ENCODE data around the gene RPS5.
"Not testable (repeated sequence)": the region's sequence is repeated elsewhere in the genome, so short reads cannot be mapped to it uniquely, and the experiment has no call there.

The RPS5 gene

DNA sequence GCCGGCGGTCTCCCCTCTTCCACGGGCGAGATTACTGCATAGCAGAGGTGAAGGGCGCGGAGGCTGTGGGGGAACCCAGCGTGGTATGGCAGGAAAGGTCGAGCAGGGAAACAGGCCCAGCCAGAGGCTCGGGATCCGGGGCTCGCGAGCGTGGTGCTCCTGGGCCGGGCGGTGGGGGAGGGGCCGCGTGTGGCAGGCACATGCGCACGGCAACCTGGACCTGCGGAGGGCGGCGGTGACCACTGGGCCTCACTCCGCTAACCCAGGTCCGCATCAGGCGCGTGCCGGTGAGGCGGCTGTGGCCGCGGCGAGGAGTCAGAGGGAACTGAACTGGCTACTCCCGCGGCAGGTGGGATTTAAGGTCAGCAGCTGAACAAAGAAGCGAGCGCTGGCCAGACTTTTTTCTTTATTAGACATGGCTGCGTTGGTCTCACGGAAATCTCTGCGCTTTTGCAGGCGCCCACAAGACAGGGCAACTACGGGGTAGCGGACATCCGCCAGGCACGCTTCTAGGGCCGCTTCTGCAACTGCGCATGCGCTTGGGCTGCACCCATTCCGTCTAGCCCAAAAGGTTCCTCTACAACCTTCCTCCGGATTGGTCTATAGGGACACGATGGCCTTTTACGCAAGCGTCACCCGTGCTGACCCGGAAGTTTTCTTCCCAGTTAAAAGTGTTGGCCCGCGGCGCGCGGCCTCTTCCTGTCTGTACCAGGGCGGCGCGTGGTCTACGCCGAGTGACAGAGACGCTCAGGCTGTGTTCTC lies at the start of gene RPS5:
TSS of gene RPS5 (plus strand) at position 694 of the 762 bp plus-strand sequence. CDS start 869 bp downstream, outside the sequence.
- peak; percentile 94 for DNase-seq

DNA sequence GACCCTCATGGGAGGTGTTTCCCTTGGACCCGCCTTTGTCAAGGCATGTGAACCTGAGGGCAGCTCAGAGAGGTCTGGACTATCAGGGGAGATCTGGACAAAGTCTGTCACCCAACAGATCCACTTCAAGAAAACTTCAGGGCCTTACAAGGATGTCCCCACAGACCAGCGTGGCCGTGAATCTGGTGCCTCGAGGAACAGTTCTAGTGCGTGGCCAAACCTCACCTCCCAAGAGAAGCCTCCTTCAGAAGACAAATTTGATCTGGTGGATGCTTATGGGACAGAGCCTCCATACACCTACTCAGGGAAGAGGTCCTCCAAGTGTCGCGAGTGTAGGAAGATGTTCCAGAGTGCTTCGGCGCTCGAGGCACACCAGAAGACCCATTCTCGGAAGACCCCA lies 48.7 kb upstream of the RPS5 start:
- no peak for DNase-seq

DNA sequence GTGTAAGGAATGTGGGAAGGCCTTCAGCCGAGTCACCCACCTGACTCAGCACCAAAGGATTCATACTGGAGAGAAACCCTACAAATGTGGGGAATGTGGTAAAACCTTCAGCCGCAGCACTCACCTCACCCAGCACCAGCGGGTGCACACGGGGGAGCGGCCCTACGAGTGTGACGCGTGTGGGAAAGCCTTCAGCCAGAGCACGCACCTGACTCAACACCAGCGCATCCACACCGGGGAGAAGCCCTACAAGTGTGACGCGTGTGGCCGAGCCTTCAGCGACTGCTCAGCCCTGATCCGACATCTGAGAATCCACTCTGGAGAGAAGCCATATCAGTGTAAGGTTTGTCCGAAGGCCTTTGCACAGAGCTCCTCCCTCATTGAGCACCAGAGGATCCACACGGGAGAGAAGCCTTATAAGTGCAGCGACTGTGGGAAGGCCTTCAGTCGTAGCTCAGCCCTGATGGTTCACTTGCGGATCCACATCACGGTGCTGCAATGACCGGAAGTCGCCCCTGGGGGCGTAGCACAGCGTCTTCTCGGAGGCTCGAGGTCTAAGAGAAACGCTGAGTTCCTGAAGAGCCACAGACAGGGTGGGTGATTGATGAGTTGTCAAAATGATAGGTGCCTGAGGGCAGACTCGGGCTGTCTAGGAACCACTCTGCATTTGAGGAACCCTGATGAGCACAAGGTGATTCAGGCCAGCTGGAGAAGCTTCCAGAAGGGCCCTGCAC lies 48.1 kb upstream of the RPS5 start:
- DNase-seq = no peak

DNA sequence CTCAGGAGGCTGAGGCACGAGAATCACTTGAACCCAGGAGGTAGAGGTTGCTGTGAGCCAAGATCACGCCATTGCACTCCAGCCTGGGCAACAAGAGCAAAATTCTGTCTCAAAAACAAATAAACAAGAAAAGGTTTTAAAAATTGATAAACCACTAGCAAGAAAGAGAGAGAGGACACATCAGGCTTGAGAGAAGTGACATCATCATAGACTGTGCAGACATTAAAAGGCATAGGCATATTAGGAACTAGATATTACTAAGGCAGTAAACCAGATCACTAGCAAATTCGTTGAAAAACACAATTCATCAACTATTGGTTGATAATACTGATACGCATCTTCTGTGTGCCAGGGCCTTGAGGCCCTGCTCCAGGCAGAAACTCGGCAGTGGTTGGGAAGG lies 41.5 kb upstream of the RPS5 start:
- DNase-seq = no peak

DNA sequence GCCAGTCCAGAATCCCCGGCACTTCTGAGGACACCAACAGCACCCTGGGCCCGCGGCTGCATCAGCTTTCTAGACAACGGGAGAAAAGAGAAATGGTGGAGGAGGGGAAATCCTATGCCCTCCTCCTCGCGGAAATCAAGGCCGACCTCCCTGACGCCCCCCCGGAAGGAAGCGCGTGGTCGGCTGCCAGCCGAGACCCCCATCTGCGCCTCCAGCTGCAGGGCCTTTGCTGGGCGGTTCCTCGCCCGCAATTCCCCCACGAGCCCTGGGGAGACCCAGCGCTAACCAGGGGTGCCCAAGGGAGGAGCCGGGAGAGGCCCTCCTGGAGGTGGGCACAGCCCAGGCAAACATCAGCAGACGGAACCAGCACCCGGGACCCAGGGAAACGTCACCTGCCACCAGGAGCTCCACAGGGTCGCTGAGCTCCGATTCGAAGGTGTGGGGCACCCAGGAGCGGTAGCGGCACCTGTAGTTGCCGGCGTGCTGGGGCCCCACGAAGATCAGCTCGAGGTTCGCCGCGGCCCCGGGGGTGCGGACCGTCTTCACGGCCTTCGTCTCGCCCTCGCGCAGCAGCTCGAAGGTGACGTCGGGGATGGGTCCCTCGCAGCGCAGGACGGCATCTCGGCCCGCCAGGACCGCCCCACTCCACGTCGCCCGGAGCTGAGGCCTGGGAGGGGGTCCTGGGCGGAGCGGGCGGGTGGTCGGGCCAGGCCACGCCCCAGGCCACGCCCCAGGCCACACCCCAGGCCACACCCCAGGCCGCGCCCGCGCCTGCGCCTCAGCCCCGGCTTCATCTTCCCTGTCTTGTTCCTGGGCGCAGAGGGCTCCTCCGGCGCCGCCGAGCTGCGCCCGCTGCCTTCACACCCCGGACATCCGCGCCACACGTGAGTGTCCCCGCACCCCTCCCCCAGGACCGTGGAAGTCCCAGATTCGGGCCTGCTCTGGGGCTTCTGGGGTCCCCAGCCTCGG lies 39.8 kb upstream of the RPS5 start:
- peak; percentile 22 for DNase-seq

DNA sequence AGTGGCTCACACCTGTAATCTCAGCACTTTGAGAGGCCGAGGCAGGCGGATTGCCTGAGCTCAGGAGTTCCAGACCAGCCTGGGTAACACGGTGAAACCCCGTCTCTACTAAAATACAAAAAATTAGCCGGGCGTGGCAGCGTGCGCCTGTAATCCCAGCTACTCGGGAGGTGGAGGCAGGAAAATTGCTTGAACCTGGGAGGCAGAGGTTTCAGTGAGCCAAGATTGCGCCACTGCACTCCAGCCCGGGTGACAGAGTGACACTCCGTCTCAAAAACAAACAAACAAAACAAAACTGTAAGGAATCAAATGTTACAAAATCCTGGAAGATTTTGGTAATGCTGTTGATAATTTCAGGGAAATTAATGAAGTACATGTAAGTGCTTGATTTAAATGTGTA lies 39.0 kb upstream of the RPS5 start:
- not testable (repeated sequence) for DNase-seq

DNA sequence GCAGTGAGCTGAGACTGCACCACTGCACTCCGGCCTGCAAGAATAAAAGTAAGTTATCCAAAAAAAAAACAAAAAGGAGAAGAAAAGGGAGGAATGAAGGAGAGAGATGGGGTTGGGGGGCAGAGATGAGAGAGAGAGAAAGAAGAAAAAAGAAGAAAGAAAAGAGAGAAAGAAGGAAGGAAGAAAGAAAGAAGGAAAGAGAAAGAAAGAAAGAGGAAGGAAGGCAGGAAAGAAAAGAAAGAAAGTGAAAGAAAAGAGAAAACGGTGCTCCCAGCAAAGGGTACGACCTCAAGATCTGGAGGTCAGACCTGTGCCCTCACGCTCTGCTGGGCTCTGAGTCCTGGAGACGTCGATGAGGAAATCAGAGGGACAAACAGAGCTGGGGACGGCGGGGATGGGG lies 37.5 kb upstream of the RPS5 start:
- DNase-seq = no peak

DNA sequence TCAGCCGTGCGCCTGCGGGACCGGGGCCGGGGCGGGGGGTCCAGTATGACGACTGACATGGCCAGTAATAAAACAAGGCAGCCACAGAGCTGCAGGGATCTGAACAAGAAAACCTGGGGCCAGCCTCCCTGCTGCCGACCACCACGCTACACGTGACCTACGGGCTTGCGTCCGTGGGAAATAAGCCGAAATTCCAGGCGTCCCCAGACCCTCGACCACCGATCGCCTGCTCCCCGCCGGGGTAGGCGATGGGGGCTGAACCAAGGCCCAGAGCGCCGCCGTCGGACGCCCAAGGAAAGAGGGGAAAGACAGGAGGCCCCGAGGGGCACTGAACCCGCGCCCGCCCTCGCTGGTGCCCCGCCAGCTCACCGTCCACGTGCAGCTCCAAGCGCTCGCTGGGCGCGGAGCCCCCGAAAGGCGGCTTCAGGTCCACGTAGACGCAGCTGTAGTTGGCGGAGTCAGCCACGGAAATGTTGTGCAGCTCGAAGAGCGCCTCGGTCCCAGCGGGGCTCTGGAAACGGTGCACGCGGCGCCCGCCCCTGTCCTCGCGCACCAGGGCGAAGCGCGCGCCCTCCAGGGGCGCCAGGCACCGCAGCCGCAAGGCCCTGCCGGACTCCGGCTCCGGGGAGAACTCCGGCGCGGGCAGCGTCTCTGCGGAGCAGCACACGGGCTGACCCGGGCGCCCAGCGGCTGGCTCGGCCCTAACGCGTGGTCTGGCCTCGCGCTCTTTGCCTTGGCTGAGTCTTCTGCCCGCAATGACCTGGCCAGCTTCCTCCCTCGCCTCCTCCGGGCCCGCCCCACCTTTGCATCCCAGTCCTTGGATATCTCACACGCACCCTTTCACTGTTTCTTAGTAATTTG lies 36.8 kb upstream of the RPS5 start:
- DNase-seq = no peak

DNA sequence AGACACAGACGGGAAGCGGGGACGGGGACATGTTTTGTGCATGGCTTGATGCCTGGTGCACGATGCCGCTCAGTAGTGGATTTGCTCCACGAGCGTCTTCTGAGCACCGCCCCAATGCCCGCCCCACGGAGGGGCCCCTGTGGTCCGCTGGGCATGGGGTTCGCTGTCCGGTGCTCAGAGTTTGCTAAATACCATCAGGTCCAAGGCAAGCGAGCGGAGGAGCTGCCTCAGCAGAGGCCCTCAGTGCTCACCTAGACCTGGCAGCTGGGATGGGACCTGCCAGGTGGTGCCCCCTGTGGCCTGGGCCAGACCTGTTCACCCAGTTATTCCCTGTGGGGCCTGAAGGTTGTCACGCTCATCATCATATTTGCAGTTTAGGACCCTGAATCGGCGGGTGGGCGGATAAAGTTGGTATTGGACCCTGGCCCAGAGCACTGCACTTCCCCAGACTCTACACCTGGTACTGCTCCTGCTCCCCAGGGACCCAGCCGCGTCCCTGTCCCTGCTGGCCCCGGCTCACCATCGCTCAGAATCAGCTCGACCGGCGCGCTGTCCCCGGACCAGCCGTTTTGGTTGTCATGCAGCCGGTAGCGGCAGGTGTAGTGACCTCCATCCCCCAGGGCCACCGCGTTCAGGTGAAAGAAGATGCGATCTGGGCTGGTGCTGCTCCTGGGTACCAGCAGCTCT lies 36.1 kb upstream of the RPS5 start:
- no peak for DNase-seq

DNA sequence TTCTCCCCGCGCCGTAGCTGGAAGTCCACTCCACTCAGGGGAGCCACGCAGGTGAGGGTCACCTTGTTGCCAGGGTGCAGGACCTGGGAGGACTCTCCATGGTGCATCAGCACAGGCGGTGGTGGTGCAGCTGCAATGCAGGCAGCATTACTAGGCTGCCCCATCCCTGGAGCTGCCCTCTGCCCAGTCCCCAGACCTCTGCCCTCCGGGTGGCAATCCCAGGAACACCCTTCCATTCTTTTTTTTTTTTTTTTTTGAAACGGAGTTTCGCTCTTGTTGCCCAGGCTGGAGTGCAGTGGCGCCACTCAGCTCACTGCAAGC lies 35.6 kb upstream of the RPS5 start:
- DNase-seq = no peak

DNA sequence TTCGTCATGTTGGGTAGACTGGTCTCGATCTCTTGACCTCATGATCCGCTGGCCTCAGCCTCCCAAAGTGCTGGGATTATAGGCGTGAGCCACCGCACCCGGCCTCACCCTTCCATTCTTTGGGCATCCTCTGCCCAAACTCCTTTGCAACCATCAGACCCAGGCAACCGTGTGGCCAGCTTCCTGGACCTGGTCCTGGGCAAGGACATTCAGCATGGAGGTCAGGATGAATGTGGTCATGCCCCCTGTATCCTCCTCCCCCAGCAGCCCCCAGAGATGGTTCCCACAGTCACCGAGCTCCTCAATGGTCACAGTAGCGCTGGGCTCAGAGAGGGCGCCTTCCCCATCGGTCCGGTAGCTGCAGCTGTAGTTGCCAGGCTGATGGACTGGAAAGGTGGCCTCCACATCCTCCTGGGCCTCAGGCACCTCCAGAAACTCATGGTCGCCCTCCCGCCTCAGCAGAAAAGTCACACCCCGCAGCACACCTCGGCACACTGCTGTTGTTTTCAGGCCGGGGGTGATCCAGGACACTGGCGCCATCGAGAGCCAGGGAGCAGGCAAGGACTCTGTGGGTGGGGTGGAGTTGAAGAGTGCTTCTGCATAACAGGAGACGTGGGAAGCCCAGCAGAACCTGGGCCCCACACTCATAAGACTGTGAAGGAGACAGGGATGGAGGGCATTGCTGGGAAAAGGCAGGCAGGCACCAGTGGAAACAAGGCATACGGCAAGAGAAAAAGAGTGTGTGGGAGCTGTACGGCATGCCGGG lies 34.9 kb upstream of the RPS5 start:
- DNase-seq = no peak

DNA sequence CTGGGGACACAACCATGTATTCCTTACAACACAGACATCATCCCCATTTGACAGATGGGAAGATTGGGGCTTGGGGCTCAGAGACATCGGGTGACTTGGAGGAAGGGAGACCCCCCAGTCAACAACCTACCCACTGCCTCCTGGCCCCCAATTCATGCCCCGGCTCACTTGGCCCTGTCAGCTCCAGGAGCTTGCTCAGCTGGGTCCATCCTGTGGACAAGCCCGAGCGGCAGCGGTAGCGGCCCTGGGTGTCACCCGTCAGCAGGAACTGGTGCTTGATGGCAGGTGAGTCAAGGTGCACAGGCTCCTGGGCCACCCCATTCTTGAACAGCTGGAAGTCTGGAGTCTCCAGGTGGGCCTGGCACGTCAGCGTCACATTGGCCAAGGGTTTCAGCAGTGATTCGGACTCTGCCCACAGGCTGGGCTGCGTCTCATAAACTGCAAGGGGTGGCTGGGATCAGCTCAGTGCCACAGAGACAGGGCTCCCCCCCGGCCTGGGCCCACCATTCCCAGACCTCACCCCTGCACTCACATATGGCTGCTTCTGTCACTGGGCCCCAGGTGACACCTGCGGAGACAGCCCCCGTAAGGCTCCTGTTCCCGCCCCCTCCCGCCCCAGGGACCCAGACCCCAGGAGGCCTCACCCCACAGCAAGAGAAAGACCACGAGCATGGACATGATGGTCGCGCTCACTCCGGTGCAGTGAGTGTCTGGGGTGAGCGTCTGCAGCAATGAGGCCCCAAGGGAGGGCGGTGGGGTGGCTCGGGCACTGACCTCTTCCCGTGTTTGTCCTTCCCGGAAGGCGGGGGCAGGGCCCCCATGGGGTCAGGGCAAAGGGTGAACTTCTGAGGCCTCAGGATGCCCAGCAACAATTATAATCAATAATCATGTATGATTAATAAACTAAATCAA lies 34.1 kb upstream of the RPS5 start, which contains the start of gene A1BG:
TSS of gene A1BG (minus strand) at position 733 of the 912 bp plus-strand sequence. CDS start at position 678, 55 bp downstream.
- DNase-seq = no peak

DNA sequence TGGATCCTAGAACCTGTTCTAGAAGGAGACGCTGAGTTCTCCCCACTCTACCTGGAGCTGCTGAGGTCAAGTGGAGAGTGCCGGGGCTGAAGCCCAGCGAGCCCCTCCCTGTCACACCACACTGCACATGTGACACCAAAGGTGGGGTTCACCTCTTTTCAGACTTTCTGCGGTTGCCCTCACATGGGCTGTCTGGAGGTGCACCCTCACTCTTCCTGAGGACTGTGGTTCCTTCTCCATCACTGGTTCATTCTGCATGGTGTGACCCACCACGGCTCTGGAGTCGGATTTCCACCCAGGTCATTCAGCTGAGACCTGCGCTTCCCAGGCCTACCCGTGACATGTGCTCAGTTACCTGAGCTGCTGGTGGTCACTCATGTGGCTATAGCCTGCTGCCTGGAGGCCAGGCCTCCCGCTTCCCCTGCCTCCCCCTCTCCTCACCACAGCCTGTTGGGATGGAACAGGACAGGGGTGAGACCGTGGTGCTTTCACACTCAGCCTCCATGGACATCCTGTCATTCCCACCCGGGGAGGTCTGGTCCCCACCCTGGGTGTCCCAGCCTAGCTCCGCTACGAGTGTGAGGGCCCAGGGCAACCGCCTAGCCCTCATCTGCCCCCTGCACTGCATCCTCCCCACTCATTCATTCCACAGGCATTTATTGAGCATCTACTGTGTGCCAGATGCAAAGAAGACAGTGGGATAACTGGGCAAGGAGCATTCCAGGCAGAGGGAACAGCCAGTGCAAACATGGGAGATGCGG lies 33.2 kb upstream of the RPS5 start:
- DNase-seq = no peak

DNA sequence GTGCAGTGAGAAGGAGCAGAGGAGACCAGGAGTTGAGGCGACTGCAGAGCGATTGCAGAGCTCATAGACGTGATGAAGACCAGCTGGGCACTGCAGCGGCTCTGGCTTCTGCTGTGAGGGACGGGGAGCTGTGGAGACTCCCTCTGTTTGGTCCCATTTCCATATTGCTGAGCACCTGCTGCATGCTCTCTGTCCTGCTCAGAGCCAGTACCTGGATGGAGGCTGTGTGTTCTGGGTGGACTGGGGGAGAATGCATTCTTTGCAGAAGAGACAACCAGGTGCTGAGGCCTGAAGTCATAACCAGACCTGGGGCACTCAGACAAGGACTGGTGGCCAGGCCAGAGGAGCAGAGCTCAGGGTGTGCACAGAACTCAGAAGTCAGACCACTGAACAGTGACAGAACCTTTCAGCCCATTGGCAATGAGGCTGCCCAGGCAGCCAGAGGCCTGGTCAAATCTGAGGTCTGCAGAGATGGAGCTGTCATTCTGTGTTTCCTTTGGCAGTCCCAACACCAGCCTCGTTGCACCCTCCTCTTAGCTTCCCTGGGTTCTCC lies 32.5 kb upstream of the RPS5 start:
- no peak for DNase-seq

DNA sequence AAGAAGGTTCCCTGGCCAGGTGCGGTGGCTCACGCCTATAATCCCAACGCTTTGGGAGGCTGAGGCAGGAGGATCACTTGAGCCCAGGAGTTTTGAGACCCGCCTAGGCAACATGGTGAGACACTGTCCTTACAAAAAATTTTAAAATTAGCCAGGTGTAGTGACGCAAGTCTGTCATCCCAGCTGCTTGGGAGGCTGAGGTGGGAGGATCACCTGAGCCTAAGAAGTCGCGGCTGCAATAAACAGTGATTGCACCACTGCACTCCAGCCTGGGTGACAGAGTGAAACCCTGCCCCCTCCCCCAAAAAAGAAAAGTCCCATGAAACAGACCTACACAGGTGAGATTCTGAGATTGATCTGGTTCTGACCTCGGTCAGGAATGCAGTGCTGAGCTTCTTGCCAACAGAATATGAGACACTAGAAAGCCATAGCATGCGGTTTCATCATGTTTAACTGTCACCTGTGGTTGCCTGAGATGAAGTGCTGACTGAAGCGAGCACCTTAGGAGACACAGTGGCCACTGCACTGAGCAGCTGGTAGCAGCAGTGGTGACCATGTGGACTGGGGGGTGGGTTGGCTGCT lies 31.8 kb upstream of the RPS5 start:
- no peak for DNase-seq

DNA sequence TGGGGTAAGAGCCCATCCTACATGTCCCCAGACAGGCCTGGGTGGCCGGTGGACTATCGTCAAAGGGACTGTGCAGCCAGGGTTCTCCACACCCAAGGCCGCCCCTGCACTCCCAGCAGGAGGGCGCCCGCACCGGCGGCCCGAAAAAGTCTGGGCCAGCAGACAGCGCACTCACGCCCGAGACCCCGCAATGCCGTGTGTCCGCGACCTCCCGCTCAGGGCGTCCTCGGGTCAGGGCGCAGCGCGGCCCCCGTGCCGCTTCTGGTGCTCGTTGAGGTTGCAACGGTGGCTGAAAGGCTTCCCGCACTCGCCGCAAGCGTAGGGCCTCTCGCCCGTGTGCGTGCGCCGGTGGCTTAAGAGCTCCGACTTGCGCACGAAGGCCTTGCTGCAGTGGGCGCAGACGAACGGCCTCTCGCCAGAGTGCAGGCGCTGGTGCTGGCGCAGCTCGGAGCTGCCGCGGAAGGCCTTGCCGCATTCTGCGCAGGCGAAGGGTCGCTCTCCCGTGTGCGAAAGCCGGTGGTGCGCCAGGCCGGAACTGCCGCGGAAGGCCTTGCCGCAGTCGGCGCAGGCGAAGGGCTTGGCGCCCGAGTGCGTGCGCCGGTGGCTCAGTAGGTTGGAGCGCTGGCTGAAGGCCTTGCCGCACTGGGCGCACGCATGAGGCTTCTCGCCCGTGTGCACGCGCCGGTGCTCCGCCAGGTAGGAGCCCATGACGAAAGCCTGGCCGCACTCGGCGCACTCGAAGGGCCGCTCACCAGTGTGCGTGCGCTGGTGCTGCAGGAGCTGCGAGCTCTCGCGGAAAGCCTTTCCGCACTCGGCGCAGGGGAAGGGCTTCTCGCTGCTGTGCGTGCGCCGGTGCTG lies 30.9 kb upstream of the RPS5 start:
- DNase-seq = no peak

DNA sequence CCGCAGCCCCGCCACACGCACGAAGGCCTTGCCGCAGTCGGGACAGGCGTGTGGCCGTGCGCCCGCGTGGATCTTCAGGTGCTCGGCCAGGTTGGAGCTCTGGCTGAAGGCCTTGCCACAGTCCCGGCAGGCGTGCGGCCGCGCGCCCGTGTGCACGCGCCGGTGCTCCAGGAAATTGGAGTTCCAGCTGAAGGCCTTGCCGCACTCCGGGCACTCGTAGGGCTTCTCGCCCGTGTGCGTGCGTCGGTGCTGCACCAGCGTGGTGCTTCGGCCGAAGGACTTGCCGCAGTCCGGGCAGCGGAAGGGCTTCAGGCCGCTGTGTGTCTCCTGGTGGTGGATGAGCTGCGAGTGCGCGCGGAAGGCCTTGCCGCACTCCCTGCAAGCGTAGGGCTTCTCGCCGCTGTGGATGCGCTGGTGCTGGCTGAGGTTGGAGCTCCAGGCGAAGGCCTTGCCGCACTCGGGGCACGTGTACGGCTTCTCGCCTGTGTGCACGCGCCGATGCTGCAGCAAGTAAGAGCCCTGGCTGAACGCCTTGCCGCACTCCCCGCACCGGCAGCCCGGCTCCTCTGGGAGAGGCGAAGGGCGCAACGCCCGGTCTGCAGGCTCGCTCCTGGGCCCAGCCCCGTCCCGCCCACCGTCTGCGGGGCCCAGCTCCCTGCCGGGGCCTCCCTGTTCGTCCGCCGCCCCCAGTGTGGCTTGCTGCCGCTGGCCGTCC lies 30.1 kb upstream of the RPS5 start:
- DNase-seq = no peak
